ENCODE data around the gene ZNF789. TPM values are rescaled to one million over a fixed set of nuclear protein-coding genes. Genes with fewer than 3 reads are reported as not detected.

Gene ZNF789
- total and polyA plus RNA-seq, 9 of the 15 experiments (the other 6 are each of a cell fraction or from before 2014, with no cell fraction given): 6.1 to 57.0 (median 24.8) TPM

- TF ChIP-seq FOXP4 (CRISPR knock-in tag; IDR thresholded peaks at IDR 0.05; ENCODE audit: borderline replicate concordance): no peak
- TF ChIP-seq, protein P1, sequence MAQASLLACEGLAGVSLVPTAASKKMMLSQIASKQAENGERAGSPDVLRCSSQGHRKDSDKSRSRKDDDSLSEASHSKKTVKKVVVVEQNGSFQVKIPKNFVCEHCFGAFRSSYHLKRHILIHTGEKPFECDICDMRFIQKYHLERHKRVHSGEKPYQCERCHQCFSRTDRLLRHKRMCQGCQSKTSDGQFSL (CRISPR knock-in tag; IDR thresholded peaks at IDR 0.05): no peak
- TF ChIP-seq, protein P1 (tag; IDR thresholded peaks at IDR 0.05): no peak
- TF ChIP-seq ZNF766 (CRISPR knock-in tag; conservative IDR thresholded peaks at IDR 0.05): peak; percentile 61
- TF ChIP-seq HDAC8 (tag; IDR thresholded peaks at IDR 0.05): no peak
- peak; percentile 28; the same call in 1 of the 2 replicates for TF ChIP-seq ZFX (CRISPR knock-in tag; IDR thresholded peaks at IDR 0.05)
- TF ChIP-seq MLLT1 (IDR thresholded peaks at IDR 0.05): 0 out of 4 replicates have a peak, but pooled peaks of 1 of the 2 experiments have one; percentile 30
- no peak for TF ChIP-seq NEUROD1 (IDR thresholded peaks at IDR 0.05; ENCODE audit: borderline replicate concordance, low read depth, low read length, partially characterized antibody)
- no peak for TF ChIP-seq ZNF785 (CRISPR knock-in tag; IDR thresholded peaks at IDR 0.05)
These were observed 25.3 kb downstream of the ZNF789 start (continued) for GRCh38 chr7:99497766-99498545.

Measured in K562 (cell line).